Choroid plexus epithelial cell (primary cell): Measurements from ENCODE around the gene ARID2.

Experiments used
- DNase-seq: peaks from one replicate; pipeline ENCODE4 v3.0.0-alpha.2; 2010; ENCODE audit warnings: low read depth
- H3K4me3 ChIP-seq: 2 replicates; pipeline ENCODE4 v1.5.1; 2011; ENCODE audit warnings: low read depth, mild to moderate bottlenecking, control low read depth, low read length, moderate library complexity
- CTCF ChIP-seq: conservative IDR thresholded peaks from 2 replicates; pipeline ENCODE4 v1.5.1; 2011; ENCODE audit warnings: low read depth, mild to moderate bottlenecking, control low read depth, inconsistent platforms, low read length, moderate library complexity

ARID2 gene

GRCh38 chr12:45729233-45730083, at the start of gene ARID2:
ARID2 (plus strand) TSS chr12:45729706; CDS start chr12:45729837, 131 bp downstream.
- TF ChIP-seq CTCF = no peak

GRCh38 chr12:45680362-45680761, 49.1 kb upstream of the ARID2 start:
- H3K4me3 ChIP-seq = no peak overlapping the region
- TF ChIP-seq CTCF = no peak
- DNase-seq = no peak

More at GRCh38 chr12:45729233-45730083, at the start of gene ARID2:
- peak; percentile 70 for DNase-seq
- peak within 1 kb of the TSS; percentile 84 for H3K4me3 ChIP-seq

DNA sequence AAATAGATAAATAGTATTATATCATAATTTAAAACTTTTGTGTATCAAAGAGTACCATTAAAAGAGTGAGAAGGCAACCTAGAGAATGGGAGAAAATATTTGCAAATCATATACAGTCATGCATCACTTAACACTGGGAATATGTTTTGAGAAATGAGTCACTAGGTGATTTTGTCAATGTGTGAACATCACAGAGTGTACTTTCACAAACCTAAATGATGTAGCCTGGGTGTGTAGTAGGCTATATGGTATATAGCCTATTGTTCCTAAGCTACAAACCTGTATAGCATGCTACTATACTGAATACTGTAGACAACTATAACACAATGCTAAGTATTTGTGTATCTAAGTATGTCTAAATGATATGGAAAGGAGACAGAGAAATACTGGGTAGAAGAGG, 48.0 kb upstream of the ARID2 start:
- no peak overlapping the region for H3K4me3 ChIP-seq
- no peak for DNase-seq
- TF ChIP-seq CTCF = no peak

DNA sequence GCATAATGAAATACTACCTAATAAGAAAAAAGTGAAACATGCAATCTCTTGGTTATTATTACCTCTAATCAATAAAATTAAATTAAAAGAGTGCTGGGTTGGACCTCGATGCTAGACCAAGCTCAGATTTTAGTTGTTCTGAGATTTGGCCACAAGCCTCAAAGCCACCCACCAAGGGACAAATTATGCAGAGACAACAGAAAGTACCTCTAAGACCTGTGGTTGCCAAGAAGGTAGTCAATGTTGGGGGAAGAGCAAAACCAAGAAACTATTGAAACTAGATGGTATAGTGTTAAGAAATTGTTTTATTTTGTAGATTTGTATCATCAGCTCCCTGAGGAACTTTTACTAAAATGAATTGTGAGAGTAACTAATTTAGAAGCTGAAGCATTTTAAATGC, 43.8 kb upstream of the ARID2 start:
- TF ChIP-seq CTCF = no peak
- DNase-seq = no peak

GRCh38 chr12:45687081-45688015, 42.2 kb upstream of the ARID2 start:
- DNase-seq = no peak
- no peak overlapping the region for H3K4me3 ChIP-seq
- no peak for TF ChIP-seq CTCF

More for the DNA sequence above, 43.8 kb upstream of the ARID2 start:
- no peak overlapping the region for H3K4me3 ChIP-seq

DNA sequence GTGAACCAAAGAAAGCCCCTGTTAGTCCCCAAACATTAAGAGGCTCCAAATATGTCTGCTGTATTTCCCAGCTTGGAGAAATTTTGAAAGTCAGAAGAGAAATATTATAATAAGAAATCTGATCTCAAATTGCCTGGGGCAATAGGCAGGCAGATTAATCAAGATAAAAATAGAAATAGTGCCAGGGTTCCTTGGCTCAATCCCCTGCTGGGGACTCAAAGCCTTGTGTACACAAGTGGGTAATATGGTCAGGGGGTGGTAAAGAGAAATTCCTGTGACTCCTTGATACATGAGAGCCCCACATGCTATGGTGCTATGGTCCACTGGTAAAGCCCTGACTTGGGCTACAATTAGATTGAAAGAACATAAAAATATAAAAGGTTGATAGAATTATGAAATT, 41.3 kb upstream of the ARID2 start:
- DNase-seq = no peak
- no peak for TF ChIP-seq CTCF
- H3K4me3 ChIP-seq = no peak overlapping the region
